Measurements from ENCODE around the gene ATP5F1D. TPM values are rescaled to one million over a fixed set of nuclear protein-coding genes. Genes with fewer than 3 reads are reported as not detected.

Gene ATP5F1D
- total and polyA plus RNA-seq, 11 donors: 201 to 1,034 (median 459) TPM

GRCh38 chr19:1210227-1210538, 31.4 kb upstream of the ATP5F1D start:
- WGBS, 4 donors: 92 to 96% (median 93%) methylated on average over 13 of the region's 13 CpGs
- ATAC-seq (no peak), DNase-seq (no peak)
- Histone ChIP-seq H3K27me3 (no peaks in the 10 kb centered on the region), H3K4me3 (no peak overlapping the region), H3K4me1 (peaks cover 8 to 87% (median 62%) of the 10 kb centered on the region in 12 donors), H3K9me3 (no peaks in the 10 kb centered on the region), H3K27ac (peak overlapping the region in 3 of 12 donors; percentile 13 to 32 (median 20)), H3K36me3 (peaks cover 0 to 25% (median 4%) of the 10 kb centered on the region in 9 donors)
- intact Hi-C loops (cut with DNase I): no loop called here
- no peak for TF ChIP-seq POLR2A (IDR thresholded peaks at IDR 0.05)
- TF ChIP-seq CTCF (IDR thresholded peaks at IDR 0.05): no peak

- intact Hi-C loops (cut with DNase I): no loop called here
- Histone ChIP-seq H3K36me3 (peaks cover 0 to 25% (median 4%) of the 10 kb centered on the region in 9 donors), H3K4me1 (peaks cover 15 to 95% (median 76%) of the 10 kb centered on the region in 12 donors), H3K4me3 (no peak overlapping the region), H3K27me3 (no peaks in the 10 kb centered on the region), H3K9me3 (no peaks in the 10 kb centered on the region), H3K27ac (peak overlapping the region in 3 of 12 donors; percentile 6 to 96 (median 11))
- DNase-seq (peak in 3 of 5 donors; percentile 33 to 58 (median 40)), ATAC-seq (no peak)
- TF ChIP-seq CTCF (IDR thresholded peaks at IDR 0.05) (no peak), POLR2A (IDR thresholded peaks at IDR 0.05) (no peak)
- WGBS, 4 donors: 81 to 87% (median 85%) methylated on average over 27 to 33 of the region's 33 CpGs
Measured at GRCh38 chr19:1211494-1212234, 29.9 kb upstream of the ATP5F1D start.

- intact Hi-C loops (cut with DNase I): loop anchor here in 1 of 10 donors (2.0 kb wide), 1 partner anchor 27 kb away; the partner anchor contains the start of gene ATP5F1D
- no peaks in the 10 kb centered on the region for H3K27me3 ChIP-seq
- TF ChIP-seq POLR2A (IDR thresholded peaks at IDR 0.05): peak in 1 of 2 donors; percentile 23
- no peak for TF ChIP-seq CTCF (IDR thresholded peaks at IDR 0.05)
- H3K9me3 ChIP-seq: no peaks in the 10 kb centered on the region
- DNase-seq (peak; percentile 72 to 87 (median 81)), ATAC-seq (peak; percentile 38 to 72 (median 58))
- H3K4me1 ChIP-seq: peaks cover 19 to 96% (median 79%) of the 10 kb centered on the region in 12 donors
- 44 to 49% (median 47%) methylated on average over 35 to 39 of the region's 39 CpGs for WGBS, 4 donors
- H3K27ac ChIP-seq: peak overlapping the region; percentile 80 to 96 (median 88)
- peaks cover 0 to 25% (median 4%) of the 10 kb centered on the region in 9 donors for H3K36me3 ChIP-seq
- peak overlapping the region in 7 of 12 donors; percentile 7 to 31 (median 19) for H3K4me3 ChIP-seq
Measured at GRCh38 chr19:1213391-1214286, 27.9 kb upstream of the ATP5F1D start.
